GM04504 (cell line): ENCODE data around the gene ARMH3.
A peak's percentile ranks its signal among the peaks of the same experiment; 100 is the strongest.
"Not testable (repeated sequence)": the region's sequence is repeated elsewhere in the genome, so short reads cannot be mapped to it uniquely, and the experiment has no call there.

ENCODE experiments used
- DNase-seq: peaks from one replicate; pipeline ENCODE4 v3.0.0-alpha.2; 2012; ENCODE audit warnings: low read depth

Gene ARMH3, protein sequence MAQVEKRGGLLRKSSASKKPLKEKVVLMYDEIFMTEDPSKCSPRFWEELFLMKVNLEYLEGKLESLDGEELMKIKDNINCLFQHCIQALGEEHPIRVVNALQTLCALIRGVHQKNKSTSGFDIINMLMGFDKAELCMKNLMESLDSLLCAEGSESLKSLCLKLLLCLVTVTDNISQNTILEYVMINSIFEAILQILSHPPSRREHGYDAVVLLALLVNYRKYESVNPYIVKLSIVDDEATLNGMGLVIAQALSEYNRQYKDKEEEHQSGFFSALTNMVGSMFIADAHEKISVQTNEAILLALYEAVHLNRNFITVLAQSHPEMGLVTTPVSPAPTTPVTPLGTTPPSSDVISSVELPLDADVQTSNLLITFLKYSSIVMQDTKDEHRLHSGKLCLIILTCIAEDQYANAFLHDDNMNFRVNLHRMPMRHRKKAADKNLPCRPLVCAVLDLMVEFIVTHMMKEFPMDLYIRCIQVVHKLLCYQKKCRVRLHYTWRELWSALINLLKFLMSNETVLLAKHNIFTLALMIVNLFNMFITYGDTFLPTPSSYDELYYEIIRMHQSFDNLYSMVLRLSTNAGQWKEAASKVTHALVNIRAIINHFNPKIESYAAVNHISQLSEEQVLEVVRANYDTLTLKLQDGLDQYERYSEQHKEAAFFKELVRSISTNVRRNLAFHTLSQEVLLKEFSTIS

DNA sequence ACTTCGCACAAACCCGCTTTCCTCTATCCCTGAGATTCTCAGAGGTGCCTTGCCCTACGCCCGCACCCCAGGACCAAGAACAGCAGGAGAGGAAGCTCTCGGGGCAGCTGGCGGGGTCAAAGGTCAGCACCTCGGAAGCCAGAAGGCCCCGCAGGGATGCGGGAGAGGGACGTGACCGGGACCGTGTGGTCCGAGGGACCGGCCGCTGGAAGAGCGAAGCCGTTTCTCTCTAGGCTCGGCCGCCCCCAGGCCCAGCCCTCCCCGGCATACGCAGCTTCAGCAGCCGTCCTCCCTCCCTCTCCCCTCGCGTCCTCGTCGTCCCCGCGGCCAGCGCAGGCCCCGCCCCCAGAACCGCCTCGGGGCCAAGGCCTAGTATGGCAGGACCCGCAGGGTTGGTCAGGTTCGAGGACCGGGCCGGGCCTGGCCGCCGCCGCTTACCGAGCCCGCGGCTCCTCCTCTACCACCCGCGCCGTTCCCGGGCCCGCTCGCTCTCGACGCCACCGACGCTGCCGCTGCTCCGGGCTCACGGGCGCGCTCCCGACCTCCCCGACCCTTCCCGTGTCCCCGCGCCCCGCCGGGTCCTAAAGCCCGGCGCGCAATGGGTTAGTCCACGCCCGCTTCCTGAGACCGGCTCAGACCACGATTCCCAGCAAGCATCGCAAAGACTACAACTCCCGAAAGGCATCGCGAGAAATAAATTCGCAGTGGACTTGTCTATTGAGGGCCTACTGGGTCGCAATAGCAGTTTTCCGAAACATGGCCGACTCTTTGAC lies at the start of gene ARMH3:
TSS of gene ARMH3 (minus strand) at position 527 of the 773 bp plus-strand sequence. CDS start 16,059 bp downstream, outside the sequence.
- DNase-seq, result peak; percentile 93

- no peak for DNase-seq
These were observed 46.4 kb upstream of the ARMH3 start for GRCh38 chr10:102102421-102102820.

DNA sequence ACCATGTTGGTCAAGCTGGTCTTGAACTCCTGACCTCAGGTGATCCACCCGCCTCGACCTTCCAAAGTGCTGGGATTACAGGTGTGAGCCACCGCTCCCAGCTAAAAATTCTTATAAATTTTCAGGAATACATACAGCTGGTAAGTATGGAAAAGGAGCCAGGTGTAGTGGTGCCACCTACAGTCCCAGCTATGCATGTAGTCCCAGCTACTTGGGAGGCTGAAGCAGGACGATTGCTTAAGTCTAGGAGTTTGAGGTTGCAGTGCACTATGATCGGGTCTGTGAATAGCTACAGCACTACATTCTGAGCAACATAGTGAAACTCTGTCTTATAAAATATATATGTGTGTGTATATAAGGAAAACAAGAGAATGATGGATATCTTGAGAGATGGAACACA lies 45.2 kb upstream of the ARMH3 start:
- no peak for DNase-seq

- DNase-seq, result no peak
These were observed 40.5 kb upstream of the ARMH3 start for GRCh38 chr10:102096449-102096848.

GRCh38 chr10:102090772-102091171 lies 34.8 kb upstream of the ARMH3 start:
- no peak for DNase-seq

- DNase-seq, result no peak
These were observed 30.2 kb upstream of the ARMH3 start for GRCh38 chr10:102086196-102086595.

GRCh38 chr10:102085336-102085735 lies 29.4 kb upstream of the ARMH3 start:
- DNase-seq, result no peak

- DNase-seq, result no peak
These were observed 27.6 kb upstream of the ARMH3 start for GRCh38 chr10:102083541-102083940.

DNA sequence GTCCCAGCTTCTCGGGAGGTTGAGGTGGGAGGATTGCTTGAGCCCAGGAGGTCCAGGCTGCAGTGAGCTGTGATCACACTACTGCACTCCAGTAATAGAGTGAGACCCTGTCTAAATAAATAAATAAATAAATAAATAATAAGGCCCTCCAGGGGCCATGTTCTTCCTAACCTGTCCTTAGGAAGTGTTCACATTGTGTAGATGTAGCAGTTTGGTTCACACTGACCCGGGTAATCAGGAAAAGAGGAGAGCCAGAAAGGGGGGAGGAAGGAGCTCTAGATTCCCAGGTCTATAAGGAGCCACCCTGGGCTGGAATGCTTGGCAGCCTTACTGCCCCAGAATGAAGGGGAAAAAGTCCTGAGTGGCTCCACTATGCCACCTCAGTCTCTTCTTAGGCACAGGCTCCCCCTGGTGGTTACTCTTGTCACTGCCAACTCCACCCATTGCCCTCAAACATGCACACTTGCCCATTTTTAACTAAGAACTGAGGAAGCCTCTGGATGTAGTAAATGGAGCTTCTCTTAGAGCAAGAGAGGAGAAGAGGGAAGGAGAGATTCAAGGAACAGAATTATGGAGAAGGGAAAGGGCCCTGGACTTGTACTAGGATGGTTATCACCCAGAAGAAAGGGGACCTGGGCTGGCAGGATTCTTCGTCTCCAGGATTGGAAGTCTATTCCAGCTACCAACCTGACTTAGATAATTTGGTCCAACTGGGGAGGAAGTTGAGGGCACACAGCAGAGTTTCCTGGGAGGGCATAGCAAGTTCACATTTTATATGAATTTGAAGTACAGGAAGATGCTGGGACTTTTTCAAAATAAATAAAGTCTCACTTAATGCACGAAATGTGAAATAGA lies 16.9 kb upstream of the ARMH3 start:
- DNase-seq, result no peak

DNA sequence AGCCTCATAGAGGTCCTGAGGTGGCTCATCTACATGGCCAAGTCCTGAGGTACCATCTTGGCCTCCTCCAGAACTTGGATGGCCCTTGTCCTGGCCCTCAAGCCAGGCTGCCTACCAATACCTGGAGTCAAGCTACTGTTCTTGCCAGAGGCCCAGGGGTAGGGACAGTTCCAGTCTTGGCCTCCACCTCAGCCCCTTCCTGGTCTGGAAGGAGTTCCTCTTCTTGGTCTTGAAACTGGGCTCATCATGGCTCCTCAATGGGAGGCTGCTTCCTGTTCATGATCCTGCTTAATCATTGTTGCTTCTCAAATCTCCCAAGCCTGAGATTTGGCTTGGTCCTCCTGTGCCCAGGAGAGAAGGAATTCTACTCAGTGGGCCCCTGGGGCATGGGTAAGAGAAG lies 13.1 kb upstream of the ARMH3 start:
- DNase-seq, result no peak

- DNase-seq, result no peak
These were observed 12.2 kb upstream of the ARMH3 start for GRCh38 chr10:102068216-102068615.

GRCh38 chr10:102067091-102067916 lies 11.3 kb upstream of the ARMH3 start:
- DNase-seq, result no peak

- DNase-seq, result no peak
These were observed 10.6 kb upstream of the ARMH3 start for GRCh38 chr10:102066399-102067088.

- DNase-seq, result no peak
These were observed 9.8 kb upstream of the ARMH3 start for GRCh38 chr10:102065561-102066398.

GRCh38 chr10:102064868-102065560 lies 9.0 kb upstream of the ARMH3 start, which contains the start of gene HPS6:
HPS6 (plus strand) TSS chr10:102065349; CDS start chr10:102065475, 126 bp downstream.
- DNase-seq, result peak; percentile 82

GRCh38 chr10:102064503-102064867 lies 8.5 kb upstream of the ARMH3 start:
- no peak for DNase-seq

- DNase-seq, result no peak
These were observed 4.0 kb upstream of the ARMH3 start for GRCh38 chr10:102059987-102060386.

DNA sequence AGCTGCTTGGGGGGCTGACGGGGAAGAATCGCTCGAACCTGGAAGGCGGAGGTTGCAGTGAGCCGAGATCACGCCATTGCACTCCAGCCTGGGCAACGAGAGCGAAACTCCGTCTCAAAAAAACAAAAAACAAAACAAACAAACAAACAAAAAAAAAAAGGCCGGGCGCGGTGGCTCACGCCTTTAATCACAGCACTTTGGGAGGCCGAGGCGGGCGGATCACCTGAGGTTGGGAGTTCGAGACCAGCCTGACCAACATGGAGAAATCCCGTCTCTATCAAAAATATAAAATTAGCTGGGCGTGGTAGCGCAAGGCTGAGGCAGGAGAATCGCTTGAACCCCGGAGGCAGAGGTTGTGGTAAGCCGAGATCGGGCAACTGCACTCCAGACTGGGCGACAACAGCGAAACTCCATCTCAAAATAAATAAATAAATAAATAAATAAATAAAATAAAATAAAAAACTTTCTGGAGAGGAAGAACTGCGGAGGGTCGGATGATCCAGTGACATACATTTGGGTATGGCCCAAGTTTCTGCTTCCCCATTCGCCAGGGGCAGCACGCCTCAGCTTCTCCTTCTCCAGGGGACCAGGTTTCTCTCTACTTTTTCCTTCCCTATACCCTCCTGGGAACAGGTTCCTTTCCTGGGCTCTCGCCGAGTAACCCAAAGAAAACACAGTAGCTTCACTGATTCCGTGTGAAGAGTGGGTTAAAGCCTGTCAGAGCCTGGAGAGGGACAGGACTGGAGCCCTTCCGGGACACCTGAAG lies 909 bp downstream of the ARMH3 start:
- DNase-seq, result not testable (repeated sequence)
